AG04449 (cell line): ENCODE results near the gene ADNP.

Source experiments
- CTCF ChIA-PET: fragments of 350-600 bp; formaldehyde crosslinking; extraction: SDS; loops from one replicate; lab custom pipeline; 2021; ENCODE audit warnings: antibody characterized with exemption; lab: Yijun Ruan, JAX
- POLR2A ChIA-PET: fragments of 400-600, 350-600 bp; formaldehyde crosslinking; extraction: SDS; loops from one replicate; lab custom pipeline; 2020; ENCODE audit warnings: antibody characterized with exemption, inconsistent platforms; lab: Yijun Ruan, JAX
- DNase-seq: peaks from one replicate; pipeline ENCODE4 v3.0.0-alpha.2; 2010; ENCODE audit warnings: low read depth, low spot score
- H3K4me3 ChIP-seq: 2 replicates; pipeline ENCODE4 v1.5.1; 2011; ENCODE audit warnings: low read depth, mild to moderate bottlenecking, control low read depth, low read length
- TF ChIP-seq, protein P1 (sequence below): IDR thresholded peaks from one replicate; pipeline ENCODE4 v1.5.1; 2011; ENCODE audit warnings: mild to moderate bottlenecking, moderate library complexity, low read length, control low read depth, inconsistent platforms; ENCODE audit not compliant: insufficient read depth; ENCODE audit errors: missing control alignments

ADNP gene

DNA sequence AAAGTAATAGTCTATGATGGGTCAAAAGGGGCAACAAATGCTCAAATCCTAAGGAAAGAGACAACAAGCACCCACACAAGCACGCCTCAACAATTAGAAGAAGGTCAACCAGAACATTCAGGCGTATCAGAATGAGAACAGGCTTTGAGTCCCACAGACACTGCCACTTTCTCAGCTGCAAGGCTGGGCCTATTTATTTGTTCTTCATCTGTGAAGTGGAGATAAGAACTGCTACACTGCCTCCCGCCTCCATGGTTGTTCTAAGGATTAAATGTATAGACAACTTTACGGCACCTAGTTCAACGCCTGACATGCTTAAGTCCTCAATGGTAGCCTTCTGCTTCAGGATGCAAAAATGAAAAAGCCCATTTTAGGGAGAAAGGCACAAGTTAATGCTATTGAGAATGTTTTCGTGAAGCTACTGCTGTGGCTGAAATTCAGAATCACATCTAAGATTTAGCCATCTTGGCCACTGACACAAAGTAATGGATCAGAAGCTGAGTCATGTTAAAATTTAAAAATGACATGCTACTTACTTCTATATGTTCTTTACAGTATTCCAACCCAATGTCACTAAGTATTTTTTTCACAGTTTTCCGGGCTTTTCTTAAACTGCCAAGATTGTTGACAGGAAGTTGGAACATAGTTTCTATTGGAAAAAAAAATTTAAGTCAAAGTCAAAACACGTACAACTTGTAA, 27.7 kb downstream of the ADNP start:
- TF ChIP-seq, protein P1, sequence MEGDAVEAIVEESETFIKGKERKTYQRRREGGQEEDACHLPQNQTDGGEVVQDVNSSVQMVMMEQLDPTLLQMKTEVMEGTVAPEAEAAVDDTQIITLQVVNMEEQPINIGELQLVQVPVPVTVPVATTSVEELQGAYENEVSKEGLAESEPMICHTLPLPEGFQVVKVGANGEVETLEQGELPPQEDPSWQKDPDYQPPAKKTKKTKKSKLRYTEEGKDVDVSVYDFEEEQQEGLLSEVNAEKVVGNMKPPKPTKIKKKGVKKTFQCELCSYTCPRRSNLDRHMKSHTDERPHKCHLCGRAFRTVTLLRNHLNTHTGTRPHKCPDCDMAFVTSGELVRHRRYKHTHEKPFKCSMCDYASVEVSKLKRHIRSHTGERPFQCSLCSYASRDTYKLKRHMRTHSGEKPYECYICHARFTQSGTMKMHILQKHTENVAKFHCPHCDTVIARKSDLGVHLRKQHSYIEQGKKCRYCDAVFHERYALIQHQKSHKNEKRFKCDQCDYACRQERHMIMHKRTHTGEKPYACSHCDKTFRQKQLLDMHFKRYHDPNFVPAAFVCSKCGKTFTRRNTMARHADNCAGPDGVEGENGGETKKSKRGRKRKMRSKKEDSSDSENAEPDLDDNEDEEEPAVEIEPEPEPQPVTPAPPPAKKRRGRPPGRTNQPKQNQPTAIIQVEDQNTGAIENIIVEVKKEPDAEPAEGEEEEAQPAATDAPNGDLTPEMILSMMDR = no peak
- POLR2A ChIA-PET = no interaction called here
- DNase-seq = no peak
- H3K4me3 ChIP-seq = no peak overlapping the region
- CTCF ChIA-PET = interaction anchor here (1.0 kb wide), 1 partner anchor 26 kb away, joined by 4 read pairs; no protein-coding TSS in a partner anchor

DNA sequence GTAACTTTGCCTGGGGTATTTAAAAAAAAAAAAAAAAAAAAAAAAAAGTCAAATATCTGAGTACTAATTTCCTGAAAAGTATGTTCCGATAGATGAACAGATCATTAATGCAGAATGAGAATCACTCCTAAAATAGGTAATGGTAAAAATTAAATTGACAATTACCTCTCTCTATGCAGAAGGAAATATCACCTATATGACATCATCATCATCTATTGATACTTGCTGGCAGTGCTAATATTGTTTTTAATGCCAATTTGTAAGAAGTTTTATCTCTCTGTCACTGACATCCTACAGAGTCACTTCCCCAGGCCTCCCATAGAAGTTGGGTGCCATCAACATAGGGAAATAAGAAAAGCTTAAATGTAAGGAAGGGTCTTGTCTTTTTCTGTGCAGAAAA, 29.9 kb downstream of the ADNP start:
- TF ChIP-seq, protein P1 = no peak
- H3K4me3 ChIP-seq = no peak overlapping the region
- ChIA-PET POLR2A (no interaction called here), CTCF (interaction anchor here (1.0 to 1.2 kb wide), 3 partner anchors 12 to 107 kb away, joined by 3 to 5 read pairs (median 3); partner anchors contain the start of genes ADNP and BCAS4)
- no peak for DNase-seq

DNA sequence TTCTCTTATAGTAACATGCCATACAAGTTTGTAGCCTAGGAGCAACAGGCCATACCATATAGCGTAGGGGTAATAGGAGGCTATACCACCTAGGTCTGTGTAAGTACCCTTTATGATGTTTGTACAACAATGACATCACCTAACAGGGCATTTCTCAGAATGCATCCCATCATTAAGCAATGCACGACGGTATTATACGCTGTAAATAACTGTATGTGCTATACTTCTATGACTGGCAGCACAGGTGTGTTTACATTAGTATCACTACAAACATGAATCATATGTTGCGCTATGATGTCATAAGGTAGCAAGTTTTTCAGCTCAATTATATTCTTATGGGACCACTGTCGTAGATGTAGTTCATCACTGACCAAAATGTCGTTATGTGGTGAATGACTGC, 31.0 kb downstream of the ADNP start:
- no peak overlapping the region for H3K4me3 ChIP-seq
- ChIA-PET CTCF (interaction anchor here (1.0 to 1.2 kb wide), 4 partner anchors 9 to 106 kb away, joined by 3 to 5 read pairs (median 4); partner anchors contain the start of genes ADNP and BCAS4), POLR2A (no interaction called here)
- TF ChIP-seq, protein P1 = no peak
- DNase-seq = no peak

DNA sequence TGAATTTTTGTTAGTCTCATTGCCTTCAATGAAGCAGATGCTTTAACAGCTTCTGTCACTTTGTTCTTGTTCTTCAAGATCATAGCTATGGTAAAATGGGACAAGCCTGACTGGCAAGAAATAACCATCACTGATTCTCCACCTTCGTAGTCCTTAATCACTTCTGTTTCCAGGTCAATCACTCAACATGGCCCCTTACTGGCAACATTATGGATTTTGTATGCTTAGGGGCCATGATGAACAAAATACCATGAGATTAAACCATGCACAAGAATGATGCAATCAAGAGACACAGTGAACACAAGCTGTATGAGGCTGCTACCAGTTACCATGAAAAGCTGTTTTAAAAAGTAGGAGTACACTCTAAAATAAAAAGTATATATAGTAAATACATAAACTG, 32.8 kb downstream of the ADNP start:
- H3K4me3 ChIP-seq = no peak overlapping the region
- TF ChIP-seq, protein P1 = no peak
- ChIA-PET POLR2A (no interaction called here), CTCF (interaction anchor here (0.7 to 4.7 kb wide), 5 partner anchors 12 to 110 kb away, joined by 3 to 19 read pairs (median 3); no protein-coding TSS in a partner anchor)
- no peak for DNase-seq

DNA sequence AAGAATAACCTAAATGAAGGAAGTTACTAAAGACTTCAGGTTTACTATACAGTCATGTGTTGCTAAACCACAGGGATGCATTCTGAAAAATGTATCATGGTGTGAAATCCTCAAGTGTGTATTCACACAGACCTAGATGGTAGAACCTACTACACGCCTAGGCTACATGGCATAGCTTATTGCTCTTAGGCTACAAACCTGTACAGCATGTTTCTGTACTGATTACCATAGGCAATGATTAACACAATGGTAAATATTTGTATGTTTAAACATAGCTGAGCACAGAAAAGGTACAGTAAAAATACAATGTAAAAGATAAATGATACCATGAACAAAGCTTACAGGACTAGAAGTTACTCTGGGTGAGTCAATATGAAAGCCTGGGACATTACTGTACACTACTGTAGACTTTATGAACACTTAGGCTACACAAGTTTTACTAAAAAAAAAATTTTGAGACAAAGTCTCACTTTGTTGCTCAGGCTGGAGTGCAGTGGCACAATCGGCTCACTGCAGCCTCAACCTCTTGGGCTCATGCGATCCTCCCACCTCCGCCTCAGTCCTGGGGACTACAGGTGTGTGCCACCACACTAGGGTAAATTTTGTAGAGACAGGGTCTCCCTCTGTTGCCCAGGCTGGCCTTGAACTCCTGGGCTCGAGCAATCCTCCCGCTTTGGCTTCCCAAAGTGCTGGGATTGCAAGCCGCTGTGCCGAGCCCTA, 36.0 kb downstream of the ADNP start:
- TF ChIP-seq, protein P1 = no peak
- POLR2A ChIA-PET = no interaction called here
- CTCF ChIA-PET = interaction anchor here (4.7 kb wide), 1 partner anchor 34 kb away, joined by 19 read pairs; no protein-coding TSS in a partner anchor
- no peak for DNase-seq
- H3K4me3 ChIP-seq = no peak overlapping the region

DNA sequence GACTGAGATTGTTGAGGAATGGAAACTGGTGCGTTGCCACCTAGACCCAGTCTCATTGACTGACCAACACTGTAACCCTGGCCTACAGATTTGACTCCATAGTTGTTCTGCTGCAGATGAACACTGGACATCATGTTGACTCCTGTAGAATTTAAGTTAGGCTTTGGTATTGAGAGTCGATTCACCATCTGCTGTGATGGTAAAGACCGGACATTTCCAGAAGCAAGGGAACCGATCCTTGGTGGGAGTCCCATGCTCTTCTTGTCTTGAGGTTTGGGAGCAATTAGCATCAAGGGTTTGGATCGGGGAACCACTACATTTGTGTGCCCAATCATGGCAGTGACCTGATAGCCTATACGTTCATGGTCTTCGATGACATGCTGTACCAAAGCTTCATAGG, 37.6 kb downstream of the ADNP start:
- DNase-seq = no peak
- POLR2A ChIA-PET = no interaction called here
- TF ChIP-seq, protein P1 = no peak
- CTCF ChIA-PET = no interaction called here
- H3K4me3 ChIP-seq = no peak overlapping the region
